SH-SY5Y (cell line): ENCODE data around the gene ILF3.

Experiments
- GATA2 ChIP-seq: IDR thresholded peaks from 2 replicates; pipeline ENCODE4 v1.6.1; 2011; ENCODE audit warnings: mild to moderate bottlenecking, low read depth, low read length
- GATA3 ChIP-seq: IDR thresholded peaks from 2 replicates; pipeline ENCODE4 v1.6.1; 2011; ENCODE audit warnings: low read depth, mild to moderate bottlenecking, low read length, moderate library complexity

Gene ILF3

GRCh38 chr19:10695401-10696398 lies 41.6 kb downstream of the ILF3 start:
- no peak for TF ChIP-seq GATA2
- TF ChIP-seq GATA3 = no peak

GRCh38 chr19:10699650-10700335 lies 45.6 kb downstream of the ILF3 start:
- no peak for TF ChIP-seq GATA3
- TF ChIP-seq GATA2 = no peak

GRCh38 chr19:10701955-10702525 lies 47.9 kb downstream of the ILF3 start:
- TF ChIP-seq GATA3 (no peak), GATA2 (no peak)

- TF ChIP-seq GATA2 (no peak), GATA3 (no peak)
Measured at GRCh38 chr19:10706990-10707389, 52.8 kb downstream of the ILF3 start.

- no peak for TF ChIP-seq GATA3
- TF ChIP-seq GATA2 = no peak
Measured at GRCh38 chr19:10707440-10707839, 53.3 kb downstream of the ILF3 start.

GRCh38 chr19:10708291-10708690 lies 54.1 kb downstream of the ILF3 start:
- TF ChIP-seq GATA3 = no peak
- TF ChIP-seq GATA2 = no peak

- TF ChIP-seq GATA3 = no peak
- no peak for TF ChIP-seq GATA2
Measured at GRCh38 chr19:10712045-10712444, 57.9 kb downstream of the ILF3 start.

GRCh38 chr19:10712754-10713153 lies 58.6 kb downstream of the ILF3 start:
- no peak for TF ChIP-seq GATA2
- TF ChIP-seq GATA3 = no peak

- TF ChIP-seq GATA3 (no peak), GATA2 (no peak)
Measured at GRCh38 chr19:10713317-10713716, 59.2 kb downstream of the ILF3 start.

- no peak for TF ChIP-seq GATA3
- no peak for TF ChIP-seq GATA2
Measured at GRCh38 chr19:10717054-10717355, 62.9 kb downstream of the ILF3 start.

- no peak for TF ChIP-seq GATA3
- TF ChIP-seq GATA2 = no peak
Measured at GRCh38 chr19:10717356-10718204, 63.4 kb downstream of the ILF3 start, which contains the start of gene DNM2. Gene DNM2 (plus strand): TSS chr19:10718079. CDS start chr19:10718243, 164 bp downstream.

- TF ChIP-seq GATA2 (no peak), GATA3 (no peak)
Measured at GRCh38 chr19:10718205-10719196, 64.4 kb downstream of the ILF3 start.
